Left lung (tissue), 14 donors: ENCODE data around the gene QRICH2. TPM values are rescaled to one million over a fixed set of nuclear protein-coding genes. Genes with fewer than 3 reads are reported as not detected.
A peak's percentile ranks its signal among the peaks of the same experiment; 100 is the strongest.

ENCODE experiments used
- ATAC-seq: fragments of 200-7000 bp; cut with Tn5 transposase; one replicate; pipeline ENCODE4 v1.9.1; 2020; ENCODE audit warnings: moderate library complexity
- DNase-seq, 4 donors: peaks; one replicate each; pipeline ENCODE4 v3.0.0-alpha.2; 2013 to 2020
- H3K27ac ChIP-seq, 2 donors: fragments of 200-600 bp; sonication (generic) in 1 of 2; one replicate each; pipeline versions ENCODE4 v1.5.0 to v1.8.0; 2020 to 2021
- H3K27me3 ChIP-seq, 2 donors: fragments of 200-600 bp; sonication (generic) in 1 of 2; one replicate each; pipeline versions ENCODE4 v1.5.0 to v1.8.0; 2020 to 2021
- H3K36me3 ChIP-seq, 2 donors: fragments of 200-600 bp; sonication (generic) in 1 of 2; one replicate each; pipeline versions ENCODE4 v1.5.0 to v1.8.0; 2020 to 2021
- H3K4me1 ChIP-seq, 2 donors: fragments of 200-600 bp; one replicate each; pipeline ENCODE4 v1.8.0; 2021
- H3K4me3 ChIP-seq, 2 donors: fragments of 200-600 bp; sonication (generic) in 1 of 2; one replicate each; pipeline versions ENCODE4 v1.5.0 to v1.8.0; 2020 to 2021; ENCODE audit warnings: mild to moderate bottlenecking in 1 of 2
- H3K9me3 ChIP-seq, 2 donors: fragments of 200-600 bp; sonication (generic) in 1 of 2; one replicate each; pipeline versions ENCODE4 v1.5.0 to v1.8.0; 2020 to 2021
- CTCF ChIP-seq, 2 donors: fragments of 200-600 bp; sonication (generic) in 1 of 2; IDR thresholded peaks; one replicate each; pipeline versions ENCODE4 v1.5.0 to v1.8.0; 2021; ENCODE audit warnings: antibody characterized with exemption in 2 of 2
- intact Hi-C, 2 donors: fragments of 100-400 bp; cut with DNase I; formaldehyde crosslinking; loops; one replicate each; pipeline versions ENCODE4 v1.11.2 to v1.14.2; 2022
- long read RNA-seq, 12 donors: library from polyadenylated mRNA in 2 of 12; unstranded in 2 of 12; transcript quantifications; one replicate each; pipeline ENCODE4 v2.0.0 and lab custom pipeline, GENCODE V29; 2019 to 2026
- polyA plus RNA-seq, 6 donors: library from polyadenylated mRNA; unstranded; fragments of 120-200 nt; gene quantifications; one replicate each; pipeline ENCODE4 v1.2.1, GENCODE V29; 2013; ENCODE audit not compliant: insufficient read length in 6 of 6
- total RNA-seq, 2 donors: library from RNA; stranded (reverse); fragmentation: NEBNext Ultra II Directional; extraction: Animal tissue kit (Norgen Biotek cat#: 25700); gene quantifications; one replicate each; pipeline ENCODE4 v1.2.1, GENCODE V29; 2021
- donor health status: DM: no; HTN: yes; CAD: no.
- donor health status: DM: no; HTN: no; CAD: no.

The QRICH2 gene
- total RNA-seq (1 to 10 TPM; 2.8 to 3.3 TPM), polyA plus RNA-seq (10 to 100 TPM in 1 of 6 donors, 1 to 10 TPM in 5; 6.2 to 10.6 (median 8.0) TPM)
- long read RNA-seq, donor 1: 0 reads
- long read RNA-seq, donor 2: 0 reads
- long read RNA-seq, donor 3: 0 reads
- long read RNA-seq, donor 4: 0 reads
- long read RNA-seq, donor 5: 0 reads
- long read RNA-seq, donor 6: 0 reads
- long read RNA-seq, donor 7: 0 reads
- long read RNA-seq, donor 8: 0 reads
- long read RNA-seq, donor 9: 0 reads
- long read RNA-seq, donor 10: 0 reads
- long read RNA-seq, donor 11: 0 reads
- long read RNA-seq, donor 12, partial matches to known transcripts: 5 of 5 reads
- long read RNA-seq, donor 12, other reads (novel, unspliced or antisense): 0 of 5 reads

GRCh38 chr17:76307966-76308338 lies at the start of gene QRICH2:
QRICH2 (minus strand) TSS chr17:76308276; CDS start chr17:76307998, 278 bp downstream.
- Histone ChIP-seq H3K4me1 (no peaks in the 10 kb centered on the region), H3K36me3 (peaks cover 0 to 45% of the 10 kb centered on the region in 2 donors), H3K27ac (no peak within 1 kb of the TSS), H3K9me3 (no peaks in the 10 kb centered on the region), H3K27me3 (no peaks in the 10 kb centered on the region), H3K4me3 (no peak within 1 kb of the TSS)
- intact Hi-C loops: no loop called here
- TF ChIP-seq CTCF (IDR thresholded peaks at IDR 0.05): no peak
- ATAC-seq (no peak), DNase-seq (no peak)

GRCh38 chr17:76357597-76358158 lies 49.6 kb upstream of the QRICH2 start:
- ATAC-seq (no peak), DNase-seq (peak in 1 of 4 donors; percentile 6)
- Histone ChIP-seq H3K27me3 (no peaks in the 10 kb centered on the region), H3K9me3 (no peaks in the 10 kb centered on the region), H3K36me3 (no peaks in the 10 kb centered on the region), H3K27ac (no peak overlapping the region), H3K4me1 (peaks cover 3 to 12% of the 10 kb centered on the region in 2 donors), H3K4me3 (no peak overlapping the region)
- no peak for TF ChIP-seq CTCF (IDR thresholded peaks at IDR 0.05)
- intact Hi-C loops: no loop called here

GRCh38 chr17:76356803-76357456 lies 48.9 kb upstream of the QRICH2 start:
- intact Hi-C loops: no loop called here
- ATAC-seq: no peak
- H3K27me3 ChIP-seq: no peaks in the 10 kb centered on the region
- DNase-seq: peak in 1 of 4 donors; percentile 2
- no peak for TF ChIP-seq CTCF (IDR thresholded peaks at IDR 0.05)
- H3K4me3 ChIP-seq: no peak overlapping the region
- peaks cover 3 to 20% of the 10 kb centered on the region in 2 donors for H3K4me1 ChIP-seq
- no peaks in the 10 kb centered on the region for H3K9me3 ChIP-seq
- no peaks in the 10 kb centered on the region for H3K36me3 ChIP-seq
- H3K27ac ChIP-seq: no peak overlapping the region

GRCh38 chr17:76354747-76355310 lies 46.8 kb upstream of the QRICH2 start:
- intact Hi-C loops: no loop called here
- H3K4me3 ChIP-seq: peak overlapping the region in 1 of 2 donors; percentile 97
- DNase-seq: peak in 1 of 4 donors; percentile 27

More at GRCh38 chr17:76354747-76355310, 46.8 kb upstream of the QRICH2 start:
- H3K27me3 ChIP-seq: no peaks in the 10 kb centered on the region
- H3K9me3 ChIP-seq: no peaks in the 10 kb centered on the region
- no peak overlapping the region for H3K27ac ChIP-seq
- no peak for TF ChIP-seq CTCF (IDR thresholded peaks at IDR 0.05)
- H3K36me3 ChIP-seq: no peaks in the 10 kb centered on the region
- peaks cover 3 to 25% of the 10 kb centered on the region in 2 donors for H3K4me1 ChIP-seq
- no peak for ATAC-seq
